Heart right ventricle (tissue), 16 donors: ENCODE results near the gene NTSR1. TPM values are rescaled to one million over a fixed set of nuclear protein-coding genes. Genes with fewer than 3 reads are reported as not detected.
A peak's percentile ranks its signal among the peaks of the same experiment; 100 is the strongest.

ENCODE experiments used
- ATAC-seq, 8 donors: fragments of 200-7000 bp; cut with Tn5 transposase; one replicate each; pipeline ENCODE4 v1.9.1; 2020; ENCODE audit warnings: mild to moderate bottlenecking in 8 of 8, moderate library complexity in 8 of 8, moderate number of reproducible peaks in 1 of 8
- DNase-seq, 2 donors: peaks; one replicate each; pipeline ENCODE4 v3.0.0-alpha.2; 2020
- H3K27ac ChIP-seq, 10 donors: fragments of 200-600 bp; sonication (generic) in 2 of 10; one replicate each; pipeline versions ENCODE4 v1.5.0 to v1.8.0; 2020 to 2022; ENCODE audit warnings: mild to moderate bottlenecking in 3 of 10
- H3K27me3 ChIP-seq, 7 donors: fragments of 200-600 bp; one replicate each; pipeline ENCODE4 v1.8.0; 2021 to 2022; ENCODE audit warnings: mild to moderate bottlenecking in 2 of 7
- H3K36me3 ChIP-seq, 9 donors: fragments of 200-600 bp; sonication (generic) in 1 of 9; one replicate each; pipeline versions ENCODE4 v1.5.0 to v1.8.0; 2020 to 2022; ENCODE audit warnings: mild to moderate bottlenecking in 2 of 9
- H3K4me1 ChIP-seq, 9 donors: fragments of 200-600 bp; sonication (generic) in 1 of 9; one replicate each; pipeline versions ENCODE4 v1.5.0 to v1.8.0; 2020 to 2022; ENCODE audit warnings: mild to moderate bottlenecking in 4 of 9
- H3K4me3 ChIP-seq, 10 donors: fragments of 200-600 bp; sonication (generic) in 2 of 10; one replicate each; pipeline versions ENCODE4 v1.5.0 to v1.8.0; 2020 to 2022; ENCODE audit warnings: mild to moderate bottlenecking in 7 of 10, moderate library complexity in 2 of 10
- H3K9me3 ChIP-seq, 11 donors: fragments of 200-600 bp in 10 of 11; sonication (generic) in 2 of 11; one replicate each; pipeline versions ENCODE4 v1.5.0 to v1.8.0; 2013 to 2022; ENCODE audit warnings: mild to moderate bottlenecking in 2 of 11, control low read depth in 1 of 11, moderate library complexity in 1 of 11
- CTCF ChIP-seq, 9 donors: fragments of 200-600 bp; sonication (generic) in 2 of 9; IDR thresholded peaks; one replicate each; pipeline versions ENCODE4 v1.5.0 to v1.8.0; 2021 to 2022; ENCODE audit warnings: antibody characterized with exemption in 9 of 9, mild to moderate bottlenecking in 5 of 9, moderate library complexity in 1 of 9
- WGBS, 2 donors: extraction: QIAGEN DNeasy Blood & Tissue Kit; methylation state at CpG; one replicate each; pipeline ENCODE4 v1.1.7; 2013; ENCODE audit warnings: inconsistent platforms in 1 of 2; 5-methylcytosine and 5-hydroxymethylcytosine counted together
- intact Hi-C, 10 donors: fragments of 100-400 bp; cut with DNase I; formaldehyde crosslinking; loops; one replicate each; pipeline versions ENCODE4 v1.11.1 to v1.14.2; 2022
- polyA plus RNA-seq, 2 donors: library from polyadenylated mRNA; stranded (reverse); fragments of 200-250 nt; gene quantifications; one replicate each; pipeline ENCODE4 v1.2.3, GENCODE V29; 2013
- total RNA-seq, 10 donors: library from RNA; stranded (reverse); fragmentation: NEBNext Ultra II Directional in 3 of 10; extraction: Animal tissue kit (Norgen Biotek cat#: 25700) in 3 of 10; gene quantifications; one replicate each; pipeline versions ENCODE4 v1.2.1 to v1.2.4, GENCODE V29; 2021 to 2023
- donor health status: Arrhythmogenic right ventricular cardiomyopathy.
- donor health status: ischemic (EF 13 %, LVEDD 7.1; RV severe dilation, severe dysfunction).
- donor health status: healthy with polysubstance abuse.
- donor health status: DM: no; HTN: yes; CAD: no.
- donor health status: DM: no; HTN: no; CAD: no.
- donor health status: ischemic (EF 25% LVEDD 6.9; RV normal size, moderate dysfunction).
- donor health status: ischemic (EF 25% LVEDD 5.7; RV mildly dilated, moderate dysfunction).
- donor health status: healthy.
- donor health status: DM: yes; HTN: yes; CAD: no.
- donor health status: Ischemic cardiomyopathy.
- donor health status: ischemic (EF 35%, LVEDD 5.7; RV mildly dilated, moderate dysfunction).
- donor health status: nonischemic (EF 11% LVEDD 7.7; RV severe dilation, severe dysfunction).
- donor health status: DM: yes; HTN: yes; CAD: no.
- donor health status: PGD.
- donor health status: ischemic (EF 29% LVEDD 5.4; RV normal size, mild dysfunction).
- donor health status: nonischemic (EF 23%, LVEDD 6.1; RV moderate dilation, normal function).

Gene NTSR1
- total and polyA plus RNA-seq, 12 donors, result 0.08 TPM; not detected in 10

GRCh38 chr20:62751551-62752150 lies 43.0 kb downstream of the NTSR1 start:
- intact Hi-C loops, result no loop called here
- H3K4me3 ChIP-seq, result no peak overlapping the region
- TF ChIP-seq CTCF (IDR thresholded peaks at IDR 0.05), result no peak
- ATAC-seq (no peak), DNase-seq (peak in 1 of 2 donors; percentile 8)
- 65 to 66% methylated on average over 14 of the region's 14 CpGs for WGBS, 2 donors
- H3K27ac ChIP-seq, result no peak overlapping the region
- peaks cover 0 to 7% (median 0%) of the 10 kb centered on the region in 9 donors for H3K4me1 ChIP-seq
- H3K9me3 ChIP-seq, result peaks cover 0 to 7% (median 0%) of the 10 kb centered on the region in 11 donors
- no peaks in the 10 kb centered on the region for H3K36me3 ChIP-seq
- H3K27me3 ChIP-seq, result peaks cover 0 to 35% (median 28%) of the 10 kb centered on the region in 7 donors

- no peak overlapping the region for H3K27ac ChIP-seq
Measured at GRCh38 chr20:62752181-62752670, 43.6 kb downstream of the NTSR1 start.

GRCh38 chr20:62752671-62753501 lies 44.2 kb downstream of the NTSR1 start:
- peaks cover 0 to 38% (median 28%) of the 10 kb centered on the region in 7 donors for H3K27me3 ChIP-seq
- peak in 2 of 8 donors; percentile 22 to 24 for ATAC-seq
- no peaks in the 10 kb centered on the region for H3K36me3 ChIP-seq
- H3K4me1 ChIP-seq, result peaks cover 0 to 7% (median 0%) of the 10 kb centered on the region in 9 donors
- H3K27ac ChIP-seq, result no peak overlapping the region
- WGBS, 2 donors, result 76 to 77% methylated on average over 29 of the region's 29 CpGs
- DNase-seq, result peak in 1 of 2 donors; percentile 7
- intact Hi-C loops, result no loop called here
- H3K4me3 ChIP-seq, result no peak overlapping the region
- H3K9me3 ChIP-seq, result peaks cover 0 to 15% (median 0%) of the 10 kb centered on the region in 11 donors
- TF ChIP-seq CTCF (IDR thresholded peaks at IDR 0.05), result no peak

More at GRCh38 chr20:62752181-62752670, 43.6 kb downstream of the NTSR1 start:
- WGBS, 2 donors, result 9 to 18% methylated on average over 20 to 22 of the region's 22 CpGs
- H3K27me3 ChIP-seq, result peaks cover 0 to 36% (median 28%) of the 10 kb centered on the region in 7 donors
- no peaks in the 10 kb centered on the region for H3K36me3 ChIP-seq
- ATAC-seq, result no peak
- no peak overlapping the region for H3K4me3 ChIP-seq
- H3K9me3 ChIP-seq, result peaks cover 0 to 10% (median 0%) of the 10 kb centered on the region in 11 donors
- TF ChIP-seq CTCF (IDR thresholded peaks at IDR 0.05), result no peak
- H3K4me1 ChIP-seq, result peaks cover 0 to 7% (median 0%) of the 10 kb centered on the region in 9 donors
- DNase-seq, result peak in 1 of 2 donors; percentile 11
- intact Hi-C loops, result no loop called here

- Histone ChIP-seq H3K9me3 (peaks cover 0 to 10% (median 0%) of the 10 kb centered on the region in 11 donors), H3K27me3 (peaks cover 0 to 38% (median 28%) of the 10 kb centered on the region in 7 donors), H3K36me3 (no peaks in the 10 kb centered on the region), H3K4me3 (no peak overlapping the region), H3K27ac (no peak overlapping the region), H3K4me1 (peaks cover 0 to 7% (median 0%) of the 10 kb centered on the region in 9 donors)
- TF ChIP-seq CTCF (IDR thresholded peaks at IDR 0.05), result no peak
- 95 to 96% methylated on average over 11 of the region's 11 CpGs for WGBS, 2 donors
- intact Hi-C loops, result no loop called here
- no peak for ATAC-seq
- peak in 1 of 2 donors; percentile 8 for DNase-seq
Measured at GRCh38 chr20:62753626-62754025, 45.0 kb downstream of the NTSR1 start.
